SIG-M5 treated with dmso at 0.1 percent for 504 hours (cell line): ENCODE measurements around the gene PLA1A.
A peak's percentile ranks its signal among the peaks of the same experiment; 100 is the strongest.

Experiments used
- DNase-seq: peaks from one replicate; lab custom pipeline; 2025; ENCODE audit not compliant: unreplicated experiment; lab: John Stamatoyannopoulos, UW

Gene PLA1A

DNA sequence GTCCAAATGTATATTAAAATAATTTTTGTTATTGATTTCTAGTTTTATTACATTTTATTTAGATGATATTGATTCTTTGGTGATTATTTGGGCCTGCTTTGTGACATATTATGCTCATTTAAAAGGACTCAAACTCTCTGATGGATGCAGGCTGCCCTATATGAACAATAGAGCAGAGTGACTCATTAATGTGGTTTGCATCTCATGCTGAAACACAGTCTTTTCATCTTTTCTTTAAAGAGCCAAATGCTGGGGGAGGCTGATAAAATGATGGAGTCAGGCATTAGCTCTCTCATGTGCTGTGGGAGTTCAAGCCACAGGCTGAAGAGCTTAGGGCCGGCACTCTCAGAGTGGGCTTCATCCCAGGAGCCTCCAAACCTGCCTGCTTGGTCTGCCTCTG lies 7.2 kb downstream of the PLA1A start:
- no peak for DNase-seq

GRCh38 chr3:119608405-119609000 lies 10.8 kb downstream of the PLA1A start:
- no peak for DNase-seq

DNA sequence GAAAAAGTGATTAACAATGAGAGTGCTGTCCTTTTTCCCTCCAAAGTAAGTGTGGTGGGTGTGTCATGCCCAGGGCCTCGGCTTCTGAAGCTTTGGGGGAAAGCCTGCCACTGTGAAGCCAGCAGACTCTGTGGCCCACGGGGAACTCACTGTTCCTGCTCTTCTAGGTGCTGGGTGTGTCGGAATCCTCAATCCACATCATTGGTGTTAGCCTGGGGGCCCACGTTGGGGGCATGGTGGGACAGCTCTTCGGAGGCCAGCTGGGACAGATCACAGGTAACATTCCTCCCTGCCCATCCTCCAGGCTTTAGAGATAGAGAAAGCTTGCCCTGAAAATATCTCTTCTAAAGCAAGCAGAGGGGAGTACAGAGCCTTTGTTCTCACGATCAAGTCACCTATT lies 11.6 kb downstream of the PLA1A start:
- no peak for DNase-seq

DNA sequence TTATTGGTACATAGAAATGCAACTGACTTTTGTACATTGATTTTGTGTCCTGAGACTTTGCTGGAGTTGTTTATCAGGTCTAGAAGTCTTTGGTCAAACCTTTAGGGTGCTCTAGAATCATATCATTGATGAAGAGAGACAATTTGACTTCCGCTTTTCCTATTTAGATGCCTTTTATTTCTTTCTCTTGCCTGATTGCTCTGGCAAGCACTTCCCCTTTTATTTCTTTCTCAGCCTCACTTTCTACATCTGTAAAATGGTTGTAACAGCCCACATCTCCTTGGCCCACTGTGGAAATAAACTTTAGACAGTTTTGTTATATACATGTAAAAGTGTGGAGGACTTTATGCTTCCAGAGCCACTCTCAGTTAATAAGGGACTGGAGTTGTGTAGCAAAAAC lies 14.0 kb downstream of the PLA1A start:
- DNase-seq: no peak

DNA sequence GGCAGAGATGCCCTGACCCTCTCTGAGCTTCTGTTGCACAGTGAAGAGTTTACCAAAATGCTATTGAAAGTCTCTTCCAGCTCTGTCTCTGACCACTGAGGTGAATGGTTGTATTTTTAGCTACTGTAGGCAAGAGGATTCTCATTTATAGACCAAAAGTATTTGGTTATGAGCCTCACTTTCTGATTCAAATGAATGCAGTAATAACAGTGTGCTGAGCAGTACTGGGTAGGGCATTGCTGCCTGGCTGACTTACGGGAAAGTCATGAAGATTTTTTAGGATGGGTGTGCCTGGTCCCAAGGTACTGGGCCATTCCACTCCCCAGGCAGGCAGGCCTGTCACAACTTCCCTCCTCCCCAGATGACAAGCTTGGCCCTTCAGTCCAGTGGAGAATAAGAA lies 15.5 kb downstream of the PLA1A start:
- DNase-seq: no peak

DNA sequence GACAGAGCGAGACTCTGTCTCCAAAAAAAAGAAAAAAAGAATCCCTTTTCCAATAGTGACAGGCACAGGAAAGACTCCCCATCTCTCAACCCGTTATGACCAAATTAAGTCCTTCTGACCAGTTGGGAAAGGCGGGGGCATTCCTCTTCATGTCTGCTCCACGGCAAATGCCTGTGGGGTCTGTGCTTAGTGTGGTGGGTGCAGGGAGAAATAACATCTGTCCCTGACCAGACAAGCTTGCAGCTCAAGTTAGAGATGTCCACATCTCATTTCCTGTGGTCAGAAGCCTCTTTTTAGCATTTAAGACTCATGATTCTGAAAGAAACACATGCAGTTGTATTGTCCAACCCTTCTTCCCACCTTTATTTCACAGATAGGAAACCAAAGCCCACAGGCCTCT lies 16.2 kb downstream of the PLA1A start:
- DNase-seq: no peak

- no peak for DNase-seq
Measured at GRCh38 chr3:119616056-119616455, 18.4 kb downstream of the PLA1A start.

GRCh38 chr3:119619094-119619493 lies 21.4 kb downstream of the PLA1A start:
- DNase-seq: no peak

- no peak for DNase-seq
Measured at GRCh38 chr3:119620899-119621298, 23.2 kb downstream of the PLA1A start.

- DNase-seq: no peak
Measured at GRCh38 chr3:119624002-119624720, 26.5 kb downstream of the PLA1A start.

GRCh38 chr3:119625451-119626153 lies 27.9 kb downstream of the PLA1A start:
- no peak for DNase-seq

- DNase-seq: no peak
Measured at GRCh38 chr3:119626196-119626595, 28.5 kb downstream of the PLA1A start.

GRCh38 chr3:119627461-119627860 lies 29.8 kb downstream of the PLA1A start:
- no peak for DNase-seq

DNA sequence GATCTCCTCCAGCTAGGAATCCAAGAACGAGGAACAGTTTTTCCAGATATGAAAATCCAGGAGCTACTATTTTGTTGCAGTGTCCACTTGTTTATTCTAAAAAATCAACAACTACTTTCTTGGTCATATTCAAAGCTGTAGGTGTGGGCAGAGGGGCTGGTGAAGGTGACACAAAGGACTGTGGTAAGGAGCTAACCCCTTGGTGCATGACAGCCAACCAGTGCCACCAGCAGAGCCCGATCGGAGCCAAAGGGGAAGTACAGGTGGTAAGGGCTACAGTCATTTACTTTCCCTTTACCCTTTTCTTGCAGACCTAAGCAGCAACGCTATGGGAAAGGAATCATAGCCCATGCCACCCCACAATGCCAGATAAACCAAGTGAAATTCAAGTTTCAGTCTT lies 30.7 kb downstream of the PLA1A start:
- DNase-seq: no peak

GRCh38 chr3:119628816-119629445 lies 31.2 kb downstream of the PLA1A start:
- DNase-seq: no peak

- DNase-seq: peak; percentile 22
Measured at GRCh38 chr3:119630128-119630879, 32.6 kb downstream of the PLA1A start.

- DNase-seq: no peak
Measured at GRCh38 chr3:119630880-119631329, 33.2 kb downstream of the PLA1A start.

DNA sequence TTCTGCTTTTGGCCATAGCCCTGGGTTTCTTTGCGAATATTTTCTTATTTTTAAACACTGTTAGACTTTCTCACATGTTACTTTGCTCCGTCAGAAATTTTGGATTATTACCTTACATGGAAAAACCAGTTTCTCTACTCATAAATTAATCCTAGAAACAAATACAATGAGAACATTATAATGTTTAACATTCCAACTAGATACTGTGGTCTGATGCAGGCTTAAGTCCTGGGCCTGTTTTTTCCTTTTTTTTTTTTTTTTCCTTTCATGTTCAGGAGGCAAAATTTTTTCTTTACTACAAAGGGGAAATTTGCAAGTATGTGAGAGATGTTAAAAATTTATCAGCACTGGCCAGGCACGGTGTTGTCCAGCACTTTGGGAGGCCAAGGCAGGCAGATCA lies 33.8 kb downstream of the PLA1A start:
- no peak for DNase-seq

- no peak for DNase-seq
Measured at GRCh38 chr3:119632216-119632615, 34.5 kb downstream of the PLA1A start.

DNA sequence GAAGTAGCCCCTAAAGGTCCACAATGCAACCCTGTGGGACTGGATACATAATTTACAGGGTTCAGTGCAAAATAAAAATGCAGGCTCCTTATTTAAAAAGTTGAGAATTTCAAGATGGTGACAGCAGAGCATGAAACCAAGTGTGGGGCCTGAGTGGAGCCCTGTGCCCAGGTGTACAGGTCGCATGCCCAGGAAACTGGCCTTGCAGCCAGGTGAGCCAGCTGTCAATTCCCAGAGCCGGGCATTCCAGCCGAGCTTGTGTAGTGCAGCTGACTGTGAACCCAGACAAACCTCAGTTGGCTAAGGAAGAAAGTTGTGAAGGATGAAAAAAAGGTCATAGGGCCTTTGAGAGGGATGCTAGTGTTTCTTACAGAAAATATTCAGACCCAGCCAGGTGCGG lies 35.1 kb downstream of the PLA1A start:
- no peak for DNase-seq

GRCh38 chr3:119635719-119636118 lies 38.0 kb downstream of the PLA1A start:
- no peak for DNase-seq
